Left renal pelvis (tissue), 4 donors: Measurements from ENCODE around the gene PPP1R13B. TPM values are rescaled to one million over a fixed set of nuclear protein-coding genes. Genes with fewer than 3 reads are reported as not detected.
"Not testable (repeated sequence)": the region's sequence is repeated elsewhere in the genome, so short reads cannot be mapped to it uniquely, and the experiment has no call there.

Experiments used
- DNase-seq, 4 donors: peaks; one replicate each; pipeline ENCODE4 v3.0.0-alpha.2; 2013; ENCODE audit warnings: low read depth in 4 of 4, low spot score in 3 of 4
- polyA plus RNA-seq, 4 donors: library from polyadenylated mRNA; unstranded; fragments of 120-200 nt; gene quantifications; one replicate each; pipeline ENCODE4 v1.2.1, GENCODE V29; 2013; ENCODE audit not compliant: insufficient read length in 4 of 4

Gene PPP1R13B
- polyA plus RNA-seq, 4 donors: 14.5 to 38.8 (median 32.8) TPM

DNA sequence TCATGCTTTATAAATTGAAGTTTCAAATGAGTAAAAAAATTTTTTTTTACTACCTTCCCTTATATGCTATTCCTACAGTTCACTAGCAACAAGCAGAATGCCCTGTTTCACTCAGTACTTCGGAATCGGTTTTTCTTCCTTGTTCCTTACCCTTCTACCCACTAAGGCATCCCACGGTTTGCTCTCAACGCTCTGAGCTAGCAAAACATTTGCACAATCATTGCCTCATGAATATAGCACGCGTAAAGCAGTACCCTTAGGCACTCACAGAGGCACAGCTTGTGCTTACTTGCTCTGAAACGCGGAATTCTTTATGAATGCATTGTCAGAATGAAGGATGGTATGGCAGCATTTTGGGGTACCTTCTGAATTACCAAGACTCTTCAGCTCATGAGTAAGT, 45.0 kb downstream of the PPP1R13B start:
- DNase-seq: no peak

DNA sequence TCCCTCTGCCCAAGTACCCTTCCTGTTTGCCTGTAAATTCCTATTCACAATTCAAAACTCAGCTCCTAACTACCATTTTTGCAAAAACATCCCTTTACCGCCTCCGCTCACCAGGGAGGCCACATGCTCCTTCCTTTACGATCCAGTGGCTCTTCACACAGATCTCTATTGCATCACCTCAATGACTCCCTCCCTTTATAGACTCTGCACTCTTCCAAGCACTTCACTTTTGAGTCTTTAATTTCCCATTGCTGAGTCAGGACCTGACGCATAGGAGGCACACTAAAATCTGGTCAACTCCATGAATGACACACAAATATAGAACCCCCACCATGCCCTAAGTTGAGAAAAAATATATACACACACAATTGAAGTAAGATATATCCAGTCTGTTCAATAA, 45.9 kb downstream of the PPP1R13B start:
- DNase-seq: no peak

DNA sequence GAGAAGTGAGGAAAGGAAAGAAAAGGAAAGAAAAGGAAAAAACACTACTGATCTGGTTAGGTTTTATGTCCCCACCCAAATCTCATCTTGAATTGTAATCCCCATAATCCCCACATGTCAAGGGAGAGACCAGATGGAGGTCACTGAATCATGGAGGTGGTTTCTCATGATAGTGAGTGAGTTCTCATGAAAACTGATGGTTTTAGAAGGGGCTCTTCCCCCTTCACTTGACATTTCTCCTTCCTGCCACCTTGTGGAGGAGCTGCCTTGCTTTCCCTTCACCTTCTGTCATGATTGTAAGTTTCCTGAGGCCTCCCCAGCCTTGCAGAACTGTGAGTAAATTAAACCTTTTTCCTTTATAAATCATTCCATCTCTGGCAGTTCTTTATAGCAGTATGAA, 54.2 kb downstream of the PPP1R13B start:
- DNase-seq: not testable (repeated sequence)

DNA sequence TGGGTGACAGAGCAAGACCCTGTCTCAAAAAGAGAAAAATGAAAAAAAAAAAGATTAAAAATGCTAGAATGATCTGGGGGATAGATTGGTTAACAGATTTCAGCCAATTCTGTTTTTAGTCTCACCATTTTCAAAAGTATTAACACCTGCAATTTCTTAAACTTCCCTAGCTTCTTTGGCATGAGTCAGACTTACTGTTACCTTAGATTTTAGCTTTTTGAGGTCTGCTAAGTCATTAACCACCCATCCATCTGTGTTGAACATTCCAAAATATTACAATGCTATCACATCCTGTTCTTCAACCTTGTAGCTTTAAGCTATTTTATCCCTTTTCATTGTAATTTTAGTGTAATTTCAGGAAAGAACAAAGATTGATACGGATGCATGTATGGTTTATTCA, 59.3 kb downstream of the PPP1R13B start:
- DNase-seq: no peak

DNA sequence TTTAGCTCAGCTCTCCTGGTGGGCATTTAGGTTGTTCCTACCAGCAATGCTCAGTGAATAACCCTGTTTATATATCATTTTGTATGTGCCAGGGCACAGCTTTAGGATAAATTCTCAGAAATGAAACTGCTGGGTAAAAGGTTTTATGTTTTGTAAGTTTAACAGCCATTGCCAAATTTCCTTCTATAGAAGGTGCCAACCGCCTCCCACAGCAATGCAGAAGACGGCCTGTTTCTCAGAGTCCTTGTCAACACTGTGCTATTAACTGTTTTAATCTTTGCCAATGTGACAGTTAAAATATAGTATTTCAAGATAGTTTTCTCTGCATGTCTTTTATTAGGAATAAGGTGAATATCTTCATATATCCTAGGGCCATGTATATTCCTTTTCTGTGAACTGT, 65.0 kb downstream of the PPP1R13B start:
- no peak for DNase-seq

DNA sequence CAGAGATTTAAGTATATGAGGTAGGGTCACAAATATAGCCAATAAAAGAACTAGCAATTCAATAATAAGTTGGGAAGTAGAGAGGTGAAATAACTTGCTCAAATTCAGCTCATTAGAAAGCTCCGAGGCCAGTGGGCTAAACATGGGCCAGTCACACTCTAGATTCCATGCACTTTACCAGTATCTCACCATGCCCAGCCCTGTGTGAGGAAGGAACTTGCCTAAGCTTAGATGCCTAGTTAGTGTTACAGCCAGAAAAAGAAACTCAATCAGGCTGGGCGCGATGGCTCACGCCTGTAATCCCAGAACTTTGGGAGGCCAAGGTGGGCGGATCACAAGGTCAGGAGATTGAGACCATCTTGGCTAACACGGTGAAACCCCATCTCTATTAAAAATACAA, 71.1 kb downstream of the PPP1R13B start:
- not testable (repeated sequence) for DNase-seq

DNA sequence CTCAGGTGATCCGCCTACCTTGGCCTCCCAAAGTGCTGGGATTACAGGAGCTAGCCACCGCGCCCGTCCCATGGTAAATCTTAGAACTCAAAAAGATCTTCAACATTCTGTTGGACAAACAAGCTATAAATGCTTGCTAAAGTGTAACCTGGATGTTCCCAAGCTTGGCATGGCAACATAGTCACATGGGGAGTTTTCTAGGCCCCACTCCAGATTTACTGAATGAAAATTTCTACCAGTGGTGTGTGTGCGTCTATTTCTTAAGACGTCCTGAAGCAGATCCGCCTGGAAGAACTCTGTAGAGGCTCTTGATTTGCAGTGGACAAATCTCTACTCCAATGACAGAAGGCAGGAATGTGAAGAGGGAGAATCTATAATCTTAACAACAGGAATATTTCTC, 71.9 kb downstream of the PPP1R13B start:
- DNase-seq: no peak

DNA sequence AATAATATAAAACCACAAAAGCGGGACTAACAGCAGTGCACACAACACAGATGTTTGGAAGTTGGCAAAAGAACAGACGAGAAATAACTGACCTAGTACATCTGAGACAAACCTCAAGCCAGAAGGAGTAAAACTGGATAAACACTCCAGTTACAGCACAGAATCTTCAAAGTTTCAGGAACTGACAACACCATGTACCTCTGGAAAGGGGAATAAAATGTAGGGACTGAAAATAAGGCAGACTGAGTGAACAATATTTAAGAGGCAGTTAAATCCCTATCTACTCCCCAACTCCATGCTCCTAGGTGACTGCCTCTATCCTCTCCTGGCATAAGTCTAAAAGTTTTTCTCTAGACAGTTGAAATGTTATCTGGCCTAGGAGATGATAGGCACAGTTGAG, 73.9 kb downstream of the PPP1R13B start:
- no peak for DNase-seq

DNA sequence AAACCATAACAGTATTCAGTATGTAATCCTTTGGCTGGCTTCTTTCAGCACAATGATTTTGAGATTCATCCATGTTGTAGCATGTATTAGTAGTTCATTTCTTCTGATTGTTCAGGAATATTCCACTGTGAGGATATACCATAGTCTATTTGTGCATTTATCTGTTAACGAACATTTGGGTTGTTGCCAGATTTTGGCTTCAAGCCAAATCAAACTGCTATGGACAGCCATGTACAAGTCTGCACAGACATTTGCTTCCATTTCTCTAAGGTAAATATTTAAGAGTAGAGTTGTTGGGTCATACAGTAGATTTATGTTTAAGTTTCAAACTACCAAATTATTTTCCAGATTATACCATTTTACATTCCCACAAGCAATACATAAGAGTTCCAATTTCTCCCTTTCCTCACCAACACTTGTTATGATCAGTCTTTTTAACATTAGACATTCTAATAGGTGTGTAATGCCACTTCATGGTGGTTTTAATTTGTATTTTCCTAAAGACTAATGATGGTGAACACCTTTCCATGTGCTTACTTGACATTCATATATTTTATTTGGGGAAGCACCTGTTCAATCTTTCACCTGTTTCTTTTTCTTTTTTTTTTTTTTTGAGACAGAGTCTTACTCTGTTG, 75.2 kb downstream of the PPP1R13B start:
- DNase-seq: no peak

DNA sequence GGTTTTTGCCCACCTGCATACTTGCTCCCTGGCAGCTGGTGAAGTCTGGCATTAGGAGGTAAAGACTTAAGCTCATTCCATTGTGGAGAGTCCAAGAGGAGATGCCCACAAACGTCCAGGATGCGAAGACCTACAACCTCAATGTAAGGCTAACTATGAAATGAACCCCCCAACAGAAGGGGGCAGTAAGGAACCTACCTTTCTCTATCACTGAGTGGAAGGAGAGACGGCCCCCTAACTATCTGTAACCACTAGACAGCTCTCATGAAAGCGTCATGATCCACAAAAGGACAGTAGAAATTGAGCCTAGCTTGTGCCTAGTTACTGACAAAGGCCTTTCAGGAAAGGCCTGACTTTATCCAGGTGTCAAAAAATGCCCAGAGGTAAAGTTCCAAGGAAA, 76.5 kb downstream of the PPP1R13B start:
- DNase-seq: no peak

GRCh38 chr14:103770500-103770899, 76.9 kb downstream of the PPP1R13B start:
- no peak for DNase-seq

DNA sequence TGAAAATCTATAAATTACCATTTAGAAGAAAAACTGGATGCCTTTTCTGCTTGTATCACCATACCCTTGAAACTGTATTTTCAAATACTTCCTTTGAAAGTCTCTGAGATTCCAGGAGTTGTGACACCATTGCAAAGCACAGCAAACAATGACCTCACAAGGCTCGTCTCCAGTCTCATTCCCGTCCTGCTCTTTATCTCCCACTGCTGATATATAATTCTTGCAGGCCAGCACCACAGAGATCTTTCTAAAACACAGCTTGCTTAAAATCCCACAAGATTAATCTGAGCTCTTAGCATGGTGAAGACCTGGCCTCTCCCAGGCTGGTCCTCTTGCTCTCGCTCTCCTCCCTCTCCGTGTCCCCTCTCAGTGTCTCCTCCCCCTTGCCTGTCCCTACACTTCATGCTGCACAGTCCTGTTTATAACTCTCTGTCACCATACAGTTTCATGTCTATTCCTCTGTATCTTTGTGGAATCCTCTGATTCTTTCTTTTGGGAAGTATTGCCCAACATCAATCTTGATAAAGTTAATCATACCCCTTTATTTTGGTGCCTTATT, 80.0 kb downstream of the PPP1R13B start:
- no peak for DNase-seq

- DNase-seq: no peak
Observed at GRCh38 chr14:103765526-103765925, 81.8 kb downstream of the PPP1R13B start.

DNA sequence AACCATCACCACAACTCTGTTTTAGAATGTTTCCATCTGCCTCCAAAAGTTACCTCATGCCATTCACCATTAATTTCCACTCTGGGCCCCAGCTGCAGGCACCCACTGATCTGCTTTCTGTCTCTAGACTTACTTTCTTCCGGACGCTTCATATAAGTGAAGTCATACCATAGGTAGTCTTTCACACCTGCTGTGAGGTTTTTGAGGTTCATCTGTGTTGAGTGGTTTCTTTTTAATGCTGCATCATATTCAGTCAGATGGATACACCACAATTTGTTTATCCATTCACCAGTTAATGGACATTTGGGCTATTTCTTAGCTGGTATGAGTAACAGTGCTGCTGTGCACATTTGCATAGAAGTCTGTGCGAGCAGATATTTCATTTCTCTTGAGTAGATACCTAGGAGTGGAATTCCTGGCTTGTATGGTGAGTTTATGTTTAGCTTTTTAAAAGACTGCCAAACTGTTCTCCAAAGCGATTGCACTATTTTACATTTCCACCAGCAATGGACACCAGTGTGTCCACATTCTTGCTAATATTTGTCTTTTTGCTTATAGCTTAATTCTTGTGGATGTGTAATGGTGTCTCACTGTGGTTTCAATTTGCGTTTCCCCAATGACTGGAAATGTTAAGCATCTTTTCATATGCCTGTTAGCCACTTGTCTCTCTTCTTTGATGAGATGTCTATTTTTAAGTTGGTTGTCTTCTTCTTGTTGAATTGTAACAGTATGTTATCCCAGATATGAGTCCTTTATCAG, 83.5 kb downstream of the PPP1R13B start:
- no peak for DNase-seq

DNA sequence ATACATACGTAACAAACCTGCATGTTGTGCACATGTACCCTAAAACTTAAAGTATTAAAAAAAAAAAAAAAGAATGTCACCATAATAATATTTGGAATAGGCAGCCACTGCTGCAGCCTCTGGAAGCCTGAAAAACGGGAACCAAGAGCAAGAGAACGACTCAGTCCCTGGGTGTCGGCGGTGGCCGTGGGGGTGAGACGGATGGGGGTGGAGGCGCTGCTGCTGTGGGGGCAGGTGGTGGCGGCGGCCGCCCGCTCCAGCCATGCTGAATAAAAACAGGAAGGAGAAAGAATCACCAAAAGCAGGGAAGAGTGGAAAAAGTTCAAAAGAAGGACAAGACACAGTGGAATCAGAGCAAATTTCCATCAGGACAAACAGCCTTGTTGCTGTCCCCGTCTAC, 84.8 kb downstream of the PPP1R13B start:
- no peak for DNase-seq

DNA sequence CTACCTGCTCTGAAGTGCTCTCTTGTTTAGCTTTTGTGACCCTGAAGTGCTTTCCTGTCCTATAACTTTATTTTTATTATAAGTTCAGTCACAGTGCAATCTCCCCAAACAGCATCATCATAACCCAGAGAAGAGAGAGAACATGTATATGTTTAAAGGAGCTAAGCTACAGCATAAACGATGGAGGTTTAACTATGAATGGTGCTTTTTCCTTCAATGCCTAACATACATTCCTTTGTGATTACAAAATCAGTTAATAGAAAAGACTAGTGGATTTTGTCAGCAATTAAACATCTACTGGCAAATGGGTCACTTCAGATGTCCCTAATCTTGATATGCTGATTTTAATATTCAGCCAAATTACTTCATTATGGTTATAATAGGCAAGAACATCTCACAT, 85.3 kb downstream of the PPP1R13B start:
- DNase-seq: no peak

- no peak for DNase-seq
Observed at GRCh38 chr14:103758059-103758776, 89.2 kb downstream of the PPP1R13B start.

GRCh38 chr14:103755060-103755459, 92.3 kb downstream of the PPP1R13B start:
- DNase-seq: no peak

DNA sequence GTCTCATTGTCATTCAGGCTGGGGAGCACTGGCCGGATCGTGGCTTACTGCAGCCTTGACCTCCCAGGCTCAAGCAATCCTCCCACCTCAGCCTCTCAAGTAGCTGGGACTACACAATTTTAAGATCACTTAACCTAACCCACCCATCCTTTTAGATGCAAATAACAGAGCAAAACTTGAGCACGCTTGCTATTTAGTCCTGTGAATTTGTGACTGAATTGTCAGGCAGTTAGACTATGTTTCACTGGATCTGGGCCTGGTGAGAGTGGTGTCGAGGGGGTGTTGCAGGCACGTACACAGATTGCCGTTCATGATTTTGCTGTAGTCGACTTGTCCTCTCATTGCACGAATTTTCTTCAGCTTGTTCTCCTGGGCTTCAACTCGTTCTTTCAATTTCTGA, 93.6 kb downstream of the PPP1R13B start:
- no peak for DNase-seq

GRCh38 chr14:103749860-103750259, 97.5 kb downstream of the PPP1R13B start:
- no peak for DNase-seq

DNA sequence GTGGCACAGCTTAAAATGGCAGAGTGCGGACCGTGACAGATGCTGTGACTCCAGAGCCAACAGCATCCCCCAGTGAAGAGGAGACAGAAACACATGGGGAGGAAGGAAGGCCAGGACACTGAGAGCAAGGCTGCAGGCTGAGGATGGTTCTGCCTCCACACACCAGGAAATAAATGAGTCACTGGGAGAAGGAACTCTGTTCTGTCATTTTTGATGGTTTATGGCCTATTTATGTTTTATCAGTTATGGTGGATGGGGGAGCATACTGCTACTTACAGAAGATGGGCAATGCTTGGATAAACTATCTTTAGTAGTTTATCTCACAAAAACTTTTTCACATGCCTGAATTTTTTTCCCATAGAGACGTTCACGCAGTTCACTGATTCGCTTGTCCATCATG, 97.9 kb downstream of the PPP1R13B start:
- no peak for DNase-seq

DNA sequence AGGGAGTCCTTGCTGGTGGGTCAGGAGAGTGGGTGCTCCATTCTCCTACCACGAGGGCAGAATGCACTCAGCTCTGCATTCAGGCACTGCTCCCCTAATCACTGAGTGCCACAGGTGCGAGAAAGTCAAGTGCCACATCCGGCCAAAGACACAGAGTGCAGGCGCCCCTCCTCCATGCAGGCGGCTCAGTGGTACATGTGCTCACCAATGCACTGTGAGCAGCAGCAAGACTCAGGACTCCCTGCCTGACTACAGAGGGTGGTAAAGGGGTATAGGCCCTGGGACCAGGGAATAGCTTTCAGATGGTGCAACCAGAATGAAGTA, 98.9 kb downstream of the PPP1R13B start:
- DNase-seq: no peak
